Spleen (tissue), 11 donors: ENCODE results near the gene GPATCH2L. TPM values are rescaled to one million over a fixed set of nuclear protein-coding genes. Genes with fewer than 3 reads are reported as not detected.
A peak's percentile ranks its signal among the peaks of the same experiment; 100 is the strongest.

ENCODE experiments used
- DNase-seq: peaks from one replicate; pipeline ENCODE4 v3.0.0-alpha.2; 2020
- H3K27ac ChIP-seq, 8 donors: fragments of 200-600 bp; sonication (generic) in 7 of 8; 1 replicate in 4 of 8; 2 replicates in 4 of 8; pipeline versions ENCODE4 v1.5.0 to v1.8.0; 2016 to 2021; ENCODE audit warnings: inconsistent platforms in 4 of 8, mild to moderate bottlenecking in 4 of 8, moderate library complexity in 1 of 8
- H3K27me3 ChIP-seq, 7 donors: fragments of 200-600 bp; sonication (generic) in 6 of 7; replicated peaks in 1 of 7; 1 replicate in 4 of 7; 2 replicates in 3 of 7; pipeline versions ENCODE4 v1.5.0 to v1.8.0; 2016 to 2021; ENCODE audit warnings: inconsistent platforms in 3 of 7, mild to moderate bottlenecking in 1 of 7
- H3K36me3 ChIP-seq, 6 donors: fragments of 200-600 bp; sonication (generic) in 5 of 6; 1 replicate in 4 of 6; 2 replicates in 2 of 6; pipeline versions ENCODE4 v1.5.0 to v1.8.0; 2016 to 2021; ENCODE audit warnings: inconsistent platforms in 2 of 6
- H3K4me1 ChIP-seq, 6 donors: fragments of 200-600 bp; sonication (generic) in 5 of 6; 1 replicate in 3 of 6; 2 replicates in 3 of 6; pipeline versions ENCODE4 v1.5.0 to v1.8.0; 2016 to 2021; ENCODE audit warnings: inconsistent platforms in 3 of 6
- H3K4me3 ChIP-seq, 8 donors: fragments of 200-600 bp; sonication (generic) in 7 of 8; 1 replicate in 4 of 8; 2 replicates in 4 of 8; pipeline versions ENCODE4 v1.5.0 to v1.8.0; 2016 to 2021; ENCODE audit warnings: inconsistent platforms in 4 of 8, mild to moderate bottlenecking in 4 of 8, moderate library complexity in 2 of 8
- H3K9me3 ChIP-seq, 8 donors: fragments of 200-600 bp; sonication (generic) in 7 of 8; 1 replicate in 4 of 8; 2 replicates in 4 of 8; pipeline versions ENCODE4 v1.5.0 to v1.8.0; 2016 to 2021; ENCODE audit warnings: inconsistent platforms in 4 of 8
- POLR2A ChIP-seq, 3 donors: fragments of 450-650 bp; IDR thresholded peaks; one replicate each; pipeline ENCODE4 v1.5.1; 2017; ENCODE audit warnings: antibody characterized with exemption in 3 of 3, mild to moderate bottlenecking in 1 of 3
- POLR2AphosphoS5 ChIP-seq, 3 donors: sonication (generic); formaldehyde crosslinking; IDR thresholded peaks; one replicate each; pipeline ENCODE4 v1.5.1; 2017; ENCODE audit warnings: antibody characterized with exemption in 3 of 3
- WGBS, 5 donors: extraction: QIAGEN DNeasy Blood & Tissue Kit in 3 of 5; methylation state at CpG; one replicate each; pipeline versions ENCODE4 v1.1.5 to v1.1.7; 2013 to 2018; 5-methylcytosine and 5-hydroxymethylcytosine counted together
- intact Hi-C: fragments of 100-400 bp; cut with DNase I; formaldehyde crosslinking; loops from one replicate; pipeline ENCODE4 v1.15.0; 2023; ENCODE audit warnings: low total_unique reads
- polyA plus RNA-seq, 3 donors: library from polyadenylated mRNA; stranded (reverse); fragments of 200-250 nt; gene quantifications; one replicate each; pipeline ENCODE4 v1.2.1, GENCODE V29; 2013
- total RNA-seq, 7 donors: library from RNA; depleted of rRNA in 3 of 7; stranded (reverse); fragments of >200 nt in 3 of 7; fragmentation: NEBNext Ultra II Directional in 4 of 7; extraction: Animal tissue kit (Norgen Biotek cat#: 25700) in 4 of 7; gene quantifications; one replicate each; pipeline versions ENCODE4 v1.1.0 to v1.2.1, GENCODE V29; 2016 to 2021
- TF ChIP-seq, protein P1 (sequence below), 11 experiments: fragments of 200-600 bp in 7 of 11; fragments of 450-650 bp in 4 of 11; sonication (generic) in 4 of 11; IDR thresholded peaks in 8 of 11; conservative IDR thresholded peaks in 3 of 11; 1 replicate in 7 of 11; 2 replicates in 4 of 11; pipeline versions ENCODE4 v1.4.0 to v1.8.0; 2016 to 2021; ENCODE audit warnings: antibody characterized with exemption in 11 of 11, inconsistent platforms in 4 of 11, mild to moderate bottlenecking in 1 of 11
- donor health status: healthy with polysubstance abuse.
- donor health status: DM: no; HTN: no; CAD: no; lungs with moderate emphysema.
- donor health status: DM: no; HTN: no; CAD: no.
- donor health status: Bipolar disorder and iron deficiency.
- donor health status: healthy.
- donor health status: DM: no; HTN: no; CAD: no.
- donor health status: DM: yes; HTN: yes; CAD: no.

GPATCH2L gene
- total and polyA plus RNA-seq, 10 donors, result 3.5 to 96.5 (median 59.2) TPM

GRCh38 chr14:76117789-76118484 is 33.8 kb upstream of the GPATCH2L start:
- no peak overlapping the region for H3K27ac ChIP-seq
- H3K27me3 ChIP-seq, result peaks cover 0 to 22% (median 0%) of the 10 kb centered on the region in 7 donors
- TF ChIP-seq POLR2AphosphoS5 (IDR thresholded peaks at IDR 0.05), result peak in 2 of 3 donors; percentile 25 to 44
- TF ChIP-seq POLR2A (IDR thresholded peaks at IDR 0.05), result no peak
- WGBS, 5 donors, result 60 to 71% (median 66%) methylated on average over 13 to 16 of the region's 16 CpGs
- intact Hi-C loops, result no loop called here
- H3K4me1 ChIP-seq, result no peaks in the 10 kb centered on the region
- no peak overlapping the region for H3K4me3 ChIP-seq
- no peak for DNase-seq
- no peaks in the 10 kb centered on the region for H3K9me3 ChIP-seq
- H3K36me3 ChIP-seq, result no peaks in the 10 kb centered on the region

GRCh38 chr14:76118594-76118993 is 33.1 kb upstream of the GPATCH2L start:
- DNase-seq, result no peak
- H3K27ac ChIP-seq, result no peak overlapping the region
- WGBS, 5 donors, result 65 to 88% (median 84%) methylated on average over 4 of the region's 4 CpGs
- intact Hi-C loops, result no loop called here
- no peaks in the 10 kb centered on the region for H3K9me3 ChIP-seq
- no peaks in the 10 kb centered on the region for H3K4me1 ChIP-seq
- peaks cover 0 to 15% (median 0%) of the 10 kb centered on the region in 7 donors for H3K27me3 ChIP-seq
- H3K4me3 ChIP-seq, result no peak overlapping the region
- TF ChIP-seq POLR2A (IDR thresholded peaks at IDR 0.05) (no peak), POLR2AphosphoS5 (IDR thresholded peaks at IDR 0.05) (no peak)
- TF ChIP-seq, protein P1, sequence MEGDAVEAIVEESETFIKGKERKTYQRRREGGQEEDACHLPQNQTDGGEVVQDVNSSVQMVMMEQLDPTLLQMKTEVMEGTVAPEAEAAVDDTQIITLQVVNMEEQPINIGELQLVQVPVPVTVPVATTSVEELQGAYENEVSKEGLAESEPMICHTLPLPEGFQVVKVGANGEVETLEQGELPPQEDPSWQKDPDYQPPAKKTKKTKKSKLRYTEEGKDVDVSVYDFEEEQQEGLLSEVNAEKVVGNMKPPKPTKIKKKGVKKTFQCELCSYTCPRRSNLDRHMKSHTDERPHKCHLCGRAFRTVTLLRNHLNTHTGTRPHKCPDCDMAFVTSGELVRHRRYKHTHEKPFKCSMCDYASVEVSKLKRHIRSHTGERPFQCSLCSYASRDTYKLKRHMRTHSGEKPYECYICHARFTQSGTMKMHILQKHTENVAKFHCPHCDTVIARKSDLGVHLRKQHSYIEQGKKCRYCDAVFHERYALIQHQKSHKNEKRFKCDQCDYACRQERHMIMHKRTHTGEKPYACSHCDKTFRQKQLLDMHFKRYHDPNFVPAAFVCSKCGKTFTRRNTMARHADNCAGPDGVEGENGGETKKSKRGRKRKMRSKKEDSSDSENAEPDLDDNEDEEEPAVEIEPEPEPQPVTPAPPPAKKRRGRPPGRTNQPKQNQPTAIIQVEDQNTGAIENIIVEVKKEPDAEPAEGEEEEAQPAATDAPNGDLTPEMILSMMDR (IDR thresholded peaks at IDR 0.05 in 8 of 11, conservative IDR thresholded peaks at IDR 0.05 in 3 of 11), result no peak
- H3K36me3 ChIP-seq, result no peaks in the 10 kb centered on the region

- Histone ChIP-seq H3K4me3 (no peak overlapping the region), H3K27ac (no peak overlapping the region), H3K36me3 (no peaks in the 10 kb centered on the region), H3K9me3 (no peaks in the 10 kb centered on the region), H3K27me3 (no peaks in the 10 kb centered on the region), H3K4me1 (no peaks in the 10 kb centered on the region)
- TF ChIP-seq POLR2AphosphoS5 (IDR thresholded peaks at IDR 0.05) (no peak), POLR2A (IDR thresholded peaks at IDR 0.05) (no peak)
- TF ChIP-seq, protein P1 (IDR thresholded peaks at IDR 0.05 in 8 of 11, conservative IDR thresholded peaks at IDR 0.05 in 3 of 11), result no peak
- intact Hi-C loops, result no loop called here
- no peak for DNase-seq
- WGBS, 5 donors, result 68 to 89% (median 74%) methylated on average over 4 of the region's 4 CpGs
Measured at GRCh38 chr14:76121089-76121748, 30.5 kb upstream of the GPATCH2L start.

GRCh38 chr14:76123426-76124225 is 28.1 kb upstream of the GPATCH2L start:
- no peak overlapping the region for H3K4me3 ChIP-seq
- TF ChIP-seq, protein P1 (IDR thresholded peaks at IDR 0.05 in 8 of 11, conservative IDR thresholded peaks at IDR 0.05 in 3 of 11), result no peak
- TF ChIP-seq POLR2A (IDR thresholded peaks at IDR 0.05), result no peak
- TF ChIP-seq POLR2AphosphoS5 (IDR thresholded peaks at IDR 0.05), result no peak
- H3K27ac ChIP-seq, result no peak overlapping the region
- intact Hi-C loops, result no loop called here
- peaks cover 0 to 18% (median 0%) of the 10 kb centered on the region in 7 donors for H3K27me3 ChIP-seq
- WGBS, 5 donors, result 76 to 85% (median 78%) methylated on average over 10 of the region's 10 CpGs
- no peaks in the 10 kb centered on the region for H3K36me3 ChIP-seq
- no peak for DNase-seq
- no peaks in the 10 kb centered on the region for H3K9me3 ChIP-seq
- H3K4me1 ChIP-seq, result no peaks in the 10 kb centered on the region
